Breast epithelium (tissue), 4 donors: ENCODE data around the gene SLC50A1. TPM values are rescaled to one million over a fixed set of nuclear protein-coding genes. Genes with fewer than 3 reads are reported as not detected.
A peak's percentile ranks its signal among the peaks of the same experiment; 100 is the strongest.

Experiments
- DNase-seq, 2 donors: peaks; one replicate each; pipeline ENCODE4 v3.0.0-alpha.2; 2019; ENCODE audit warnings: low spot score in 2 of 2
- H3K27ac ChIP-seq, 2 donors: fragments of 200-600 bp; sonication (generic) in 1 of 2; one replicate each; pipeline ENCODE4 v1.5.1; 2016 to 2019; ENCODE audit warnings: mild to moderate bottlenecking in 1 of 2
- H3K27me3 ChIP-seq, 2 donors: fragments of 200-600 bp; sonication (generic) in 1 of 2; one replicate each; pipeline versions ENCODE4 v1.5.1 to v1.6.0; 2017 to 2019; ENCODE audit warnings: control low read depth in 1 of 2, mild to moderate bottlenecking in 1 of 2
- H3K36me3 ChIP-seq: fragments of 200-600 bp; one replicate; pipeline ENCODE4 v1.5.1; 2019
- H3K4me1 ChIP-seq, 2 donors: fragments of 200-600 bp; sonication (generic); one replicate each; pipeline ENCODE4 v1.5.1; 2016 to 2019; ENCODE audit warnings: control low read depth in 1 of 2
- H3K4me3 ChIP-seq, 3 donors: fragments of 200-600 bp; sonication (generic); 1 replicate in 2 of 3; 2 replicates in 1 of 3; pipeline ENCODE4 v1.5.1; 2016 to 2019; ENCODE audit warnings: mild to moderate bottlenecking in 3 of 3, moderate library complexity in 2 of 3
- H3K9me3 ChIP-seq, 2 donors: fragments of 200-600 bp; sonication (generic) in 1 of 2; one replicate each; pipeline ENCODE4 v1.5.1; 2016 to 2019; ENCODE audit warnings: control low read depth in 1 of 2
- POLR2A ChIP-seq: fragments of 450-650 bp; IDR thresholded peaks from one replicate; pipeline ENCODE4 v1.6.1; 2016; ENCODE audit warnings: antibody characterized with exemption, mild to moderate bottlenecking, moderate library complexity
- POLR2AphosphoS5 ChIP-seq, 3 donors: sonication (generic); formaldehyde crosslinking; IDR thresholded peaks; one replicate each; pipeline ENCODE4 v1.6.1; 2017; ENCODE audit warnings: antibody characterized with exemption in 3 of 3
- intact Hi-C: fragments of 100-400 bp; cut with DNase I; formaldehyde crosslinking; loops from one replicate; pipeline ENCODE4 v1.15.1; 2023; ENCODE audit warnings: low total_unique reads
- total RNA-seq, 3 donors: library from RNA; depleted of rRNA; stranded (reverse); fragments of >200 nt; gene quantifications; one replicate each; pipeline ENCODE4 v1.1.0, GENCODE V29; 2016
- TF ChIP-seq, protein P1 (sequence below), 3 donors: fragments of 450-650 bp; IDR thresholded peaks; one replicate each; pipeline ENCODE4 v1.5.1; 2016 to 2017; ENCODE audit warnings: antibody characterized with exemption in 3 of 3, mild to moderate bottlenecking in 3 of 3, moderate library complexity in 3 of 3

Gene SLC50A1, protein sequence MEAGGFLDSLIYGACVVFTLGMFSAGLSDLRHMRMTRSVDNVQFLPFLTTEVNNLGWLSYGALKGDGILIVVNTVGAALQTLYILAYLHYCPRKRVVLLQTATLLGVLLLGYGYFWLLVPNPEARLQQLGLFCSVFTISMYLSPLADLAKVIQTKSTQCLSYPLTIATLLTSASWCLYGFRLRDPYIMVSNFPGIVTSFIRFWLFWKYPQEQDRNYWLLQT
- total RNA-seq, result 10 to 100 TPM; 25.0 to 32.4 (median 28.5) TPM

DNA sequence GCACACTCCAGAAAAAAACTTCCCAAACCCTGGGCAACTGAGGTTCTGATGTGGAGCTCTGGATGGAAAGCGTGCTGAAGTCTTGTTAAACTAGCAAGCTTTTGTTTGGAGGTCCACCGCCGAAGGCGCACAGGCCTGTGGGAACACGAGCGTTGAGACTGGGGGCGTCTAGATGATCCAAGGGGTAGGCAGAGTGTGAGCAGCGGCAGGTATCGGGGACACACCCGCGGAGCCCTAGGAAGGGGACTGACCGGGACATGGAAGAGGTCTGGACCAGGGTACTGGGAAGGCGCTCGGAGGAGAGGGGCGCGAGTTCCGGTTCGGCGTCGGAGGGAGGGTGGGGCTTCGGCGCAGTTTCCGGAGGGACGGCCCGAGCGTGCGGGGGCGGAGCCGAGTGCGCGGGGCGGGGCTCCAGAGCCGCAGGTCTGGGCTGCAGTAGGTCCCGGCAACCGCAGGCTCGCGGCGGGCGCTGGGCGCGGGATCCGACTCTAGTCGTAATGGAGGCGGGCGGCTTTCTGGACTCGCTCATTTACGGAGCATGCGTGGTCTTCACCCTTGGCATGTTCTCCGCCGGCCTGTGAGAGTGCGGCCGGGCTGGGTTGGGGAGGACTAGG is at the start of gene SLC50A1:
Gene SLC50A1, plus strand, starts transcription at position 438 of the 614 bp plus-strand sequence. Its CDS starts 60 bp downstream, at position 498.
- Histone ChIP-seq H3K4me3 (peak within 1 kb of the TSS; percentile 54 to 76 (median 72)), H3K9me3 (no peaks in the 10 kb centered on the region), H3K36me3 (no peaks in the 10 kb centered on the region), H3K27me3 (no peaks in the 10 kb centered on the region), H3K4me1 (peaks cover 4 to 31% of the 10 kb centered on the region in 2 donors), H3K27ac (peak within 1 kb of the TSS; percentile 97)
- intact Hi-C loops, result no loop called here
- DNase-seq, result peak; percentile 91 to 95
- peak in 2 of 3 donors; percentile 39 to 85 for TF ChIP-seq POLR2AphosphoS5 (IDR thresholded peaks at IDR 0.05)
- TF ChIP-seq, protein P1, sequence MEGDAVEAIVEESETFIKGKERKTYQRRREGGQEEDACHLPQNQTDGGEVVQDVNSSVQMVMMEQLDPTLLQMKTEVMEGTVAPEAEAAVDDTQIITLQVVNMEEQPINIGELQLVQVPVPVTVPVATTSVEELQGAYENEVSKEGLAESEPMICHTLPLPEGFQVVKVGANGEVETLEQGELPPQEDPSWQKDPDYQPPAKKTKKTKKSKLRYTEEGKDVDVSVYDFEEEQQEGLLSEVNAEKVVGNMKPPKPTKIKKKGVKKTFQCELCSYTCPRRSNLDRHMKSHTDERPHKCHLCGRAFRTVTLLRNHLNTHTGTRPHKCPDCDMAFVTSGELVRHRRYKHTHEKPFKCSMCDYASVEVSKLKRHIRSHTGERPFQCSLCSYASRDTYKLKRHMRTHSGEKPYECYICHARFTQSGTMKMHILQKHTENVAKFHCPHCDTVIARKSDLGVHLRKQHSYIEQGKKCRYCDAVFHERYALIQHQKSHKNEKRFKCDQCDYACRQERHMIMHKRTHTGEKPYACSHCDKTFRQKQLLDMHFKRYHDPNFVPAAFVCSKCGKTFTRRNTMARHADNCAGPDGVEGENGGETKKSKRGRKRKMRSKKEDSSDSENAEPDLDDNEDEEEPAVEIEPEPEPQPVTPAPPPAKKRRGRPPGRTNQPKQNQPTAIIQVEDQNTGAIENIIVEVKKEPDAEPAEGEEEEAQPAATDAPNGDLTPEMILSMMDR (IDR thresholded peaks at IDR 0.05), result peak; percentile 37 to 67 (median 39)
- peak; percentile 84 for TF ChIP-seq POLR2A

DNA sequence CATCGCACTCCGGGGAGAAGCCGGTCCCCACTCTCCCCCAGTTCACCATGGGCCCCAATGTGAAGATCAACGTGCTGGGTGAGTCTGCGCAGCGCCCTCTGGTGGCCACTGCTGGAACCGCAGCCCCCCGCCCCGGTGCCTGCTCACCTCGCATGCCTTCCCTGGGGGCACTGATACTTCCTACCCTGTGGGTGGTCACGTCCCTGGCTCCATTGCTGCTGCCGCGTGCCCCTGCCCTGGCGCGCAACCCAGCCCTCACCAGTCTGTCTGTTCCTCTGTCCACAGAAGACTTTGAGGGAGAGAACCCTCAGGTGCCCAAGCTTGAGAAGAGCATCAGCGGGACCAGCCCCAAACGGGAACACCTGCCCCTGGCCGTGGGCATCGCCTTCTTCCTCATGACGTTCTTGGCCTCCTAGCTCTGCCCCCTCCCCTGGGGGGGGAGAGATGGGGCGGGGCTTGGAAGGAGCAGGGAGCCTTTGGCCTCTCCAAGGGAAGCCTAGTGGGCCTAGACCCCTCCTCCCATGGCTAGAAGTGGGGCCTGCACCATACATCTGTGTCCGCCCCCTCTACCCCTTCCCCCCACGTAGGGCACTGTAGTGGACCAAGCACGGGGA is 49.4 kb upstream of the SLC50A1 start:
- intact Hi-C loops, result no loop called here
- H3K9me3 ChIP-seq, result no peaks in the 10 kb centered on the region
- peaks cover 14 to 16% of the 10 kb centered on the region in 2 donors for H3K27me3 ChIP-seq
- H3K4me3 ChIP-seq, result peak overlapping the region; percentile 69 to 86 (median 73)
- H3K36me3 ChIP-seq, result no peaks in the 10 kb centered on the region
- peak overlapping the region; percentile 94 to 98 for H3K27ac ChIP-seq
- H3K4me1 ChIP-seq, result peaks cover 20 to 22% of the 10 kb centered on the region in 2 donors
- DNase-seq, result peak; percentile 59 to 70
- TF ChIP-seq, protein P1 (IDR thresholded peaks at IDR 0.05), result peak; percentile 92 to 95 (median 93)
- no peak for TF ChIP-seq POLR2A

DNA sequence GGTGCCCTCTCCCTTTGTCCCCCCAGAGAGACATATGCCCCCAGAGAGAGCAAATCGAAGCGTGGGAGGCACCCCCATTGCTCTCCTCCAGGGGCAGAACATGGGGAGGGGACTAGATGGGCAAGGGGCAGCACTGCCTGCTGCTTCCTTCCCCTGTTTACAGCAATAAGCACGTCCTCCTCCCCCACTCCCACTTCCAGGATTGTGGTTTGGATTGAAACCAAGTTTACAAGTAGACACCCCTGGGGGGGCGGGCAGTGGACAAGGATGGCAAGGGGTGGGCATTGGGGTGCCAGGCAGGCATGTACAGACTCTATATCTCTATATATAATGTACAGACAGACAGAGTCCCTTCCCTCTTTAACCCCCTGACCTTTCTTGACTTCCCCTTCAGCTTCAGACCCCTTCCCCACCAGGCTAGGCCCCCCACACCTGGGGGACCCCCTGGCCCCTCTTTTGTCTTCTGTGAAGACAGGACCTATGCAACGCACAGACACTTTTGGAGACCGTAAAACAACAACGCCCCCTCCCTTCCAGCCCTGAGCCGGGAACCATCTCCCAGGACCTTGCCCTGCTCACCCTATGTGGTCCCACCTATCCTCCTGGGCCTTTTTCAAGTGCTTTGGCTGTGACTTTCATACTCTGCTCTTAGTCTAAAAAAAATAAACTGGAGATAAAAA is 48.7 kb upstream of the SLC50A1 start:
- H3K4me3 ChIP-seq, result no peak overlapping the region
- intact Hi-C loops, result no loop called here
- H3K36me3 ChIP-seq, result no peaks in the 10 kb centered on the region
- peaks cover 15 to 20% of the 10 kb centered on the region in 2 donors for H3K4me1 ChIP-seq
- TF ChIP-seq POLR2A (no peak), POLR2AphosphoS5 (IDR thresholded peaks at IDR 0.05) (no peak)
- TF ChIP-seq, protein P1 (IDR thresholded peaks at IDR 0.05), result no peak
- H3K27ac ChIP-seq, result no peak overlapping the region
- DNase-seq, result no peak
- H3K9me3 ChIP-seq, result no peaks in the 10 kb centered on the region
- peaks cover 14% of the 10 kb centered on the region in 2 donors for H3K27me3 ChIP-seq

DNA sequence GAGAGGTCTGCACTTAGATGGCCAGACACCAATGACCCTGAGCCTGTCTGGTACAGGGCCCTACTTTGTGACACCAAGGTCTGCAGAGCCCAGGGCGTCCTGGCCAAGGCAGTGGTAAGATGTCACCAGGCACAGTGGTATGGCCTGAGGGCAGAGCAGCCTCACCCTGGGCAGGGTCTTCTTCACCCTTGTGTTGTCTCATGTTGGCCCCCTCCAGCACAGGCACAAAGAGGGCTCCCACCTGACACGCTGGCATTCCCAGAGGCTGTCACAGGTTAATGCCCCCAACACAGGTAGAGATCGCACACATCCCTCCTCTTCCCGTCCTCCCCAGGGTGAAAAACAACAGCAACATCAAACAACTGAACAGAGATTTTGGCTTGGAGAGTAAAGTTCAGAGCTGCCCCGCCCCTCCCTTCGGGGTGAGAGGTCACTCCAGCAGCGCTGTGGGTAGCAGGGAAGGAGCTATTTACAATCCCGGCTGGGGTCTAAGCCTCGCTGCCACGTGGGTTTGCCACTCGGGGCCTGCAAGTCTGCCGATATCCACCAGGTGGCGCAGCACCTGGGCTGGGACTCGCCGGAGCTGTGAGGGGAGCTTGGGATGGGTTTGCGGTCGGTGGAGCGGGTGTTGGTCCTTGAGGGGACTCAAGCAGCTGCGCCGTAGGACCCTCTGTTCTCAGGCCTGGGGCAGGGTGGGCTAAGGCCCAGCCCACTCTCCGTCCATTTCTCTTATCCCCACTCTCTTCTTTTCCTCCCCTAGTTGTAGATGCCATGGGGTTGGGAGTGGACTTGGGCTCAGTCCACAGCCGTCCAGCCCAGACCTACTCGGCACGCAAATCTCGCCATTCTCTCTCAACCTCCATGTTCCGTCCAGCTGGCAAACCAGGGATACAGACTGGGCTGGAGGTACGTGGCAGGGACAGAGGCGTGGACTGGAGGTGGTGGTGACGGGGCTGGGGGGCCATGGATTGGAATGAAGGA is 44.3 kb upstream of the SLC50A1 start:
- Histone ChIP-seq H3K27ac (no peak overlapping the region), H3K36me3 (no peaks in the 10 kb centered on the region), H3K9me3 (no peaks in the 10 kb centered on the region), H3K4me3 (no peak overlapping the region), H3K27me3 (no peaks in the 10 kb centered on the region), H3K4me1 (peaks cover 0 to 10% of the 10 kb centered on the region in 2 donors)
- DNase-seq, result peak in 1 of 2 donors; percentile 78
- intact Hi-C loops, result loop anchor here (5.0 kb wide), 1 partner anchor 76 kb away; no protein-coding TSS in a partner anchor
- TF ChIP-seq POLR2AphosphoS5 (IDR thresholded peaks at IDR 0.05) (peak in 2 of 3 donors; percentile 11 to 53), POLR2A (no peak)
- TF ChIP-seq, protein P1 (IDR thresholded peaks at IDR 0.05), result peak; percentile 95 to 98 (median 97)
